GM23338 (cell line): ENCODE data around the gene USP8. TPM values are rescaled to one million over a fixed set of nuclear protein-coding genes. Genes with fewer than 3 reads are reported as not detected.

Source experiments
- ATAC-seq: fragments of 200-7000 bp; cut with Tn5 transposase; 3 replicates; pipeline ENCODE4 v1.9.1; 2020
- DNase-seq: peaks from one replicate; pipeline ENCODE4 v3.0.0-alpha.2; 2015; ENCODE audit warnings: low spot score
- H2AFZ ChIP-seq: fragments of 200-600 bp; sonication (generic); 2 replicates; pipeline ENCODE4 v1.8.0; 2016; ENCODE audit warnings: antibody characterized with exemption, mild to moderate bottlenecking, moderate library complexity
- H3F3A ChIP-seq: fragments of 200-600 bp; sonication (generic); replicated peaks from 2 replicates; pipeline ENCODE4 v1.8.0; 2017; ENCODE audit warnings: antibody characterized with exemption, mixed run types, low read depth
- H3K27ac ChIP-seq: fragments of 200-600 bp; sonication (generic); 2 replicates; pipeline ENCODE4 v1.6.1; 2016; ENCODE audit warnings: low read depth
- H3K27me3 ChIP-seq: fragments of 200-600 bp; sonication (generic); 2 replicates; pipeline ENCODE4 v1.8.0; 2016; ENCODE audit warnings: mild to moderate bottlenecking, mixed run types, moderate library complexity; ENCODE audit not compliant: insufficient read depth
- H3K36me3 ChIP-seq: fragments of 200-600 bp; sonication (generic); 2 replicates; pipeline ENCODE4 v1.8.0; 2016; ENCODE audit warnings: mild to moderate bottlenecking; ENCODE audit not compliant: insufficient read depth
- H3K4me1 ChIP-seq: fragments of 200-600 bp; sonication (generic); 2 replicates; pipeline ENCODE4 v1.8.0; 2016; ENCODE audit warnings: mild to moderate bottlenecking, moderate library complexity; ENCODE audit not compliant: insufficient read depth
- H3K4me2 ChIP-seq: fragments of 200-600 bp; sonication (generic); 2 replicates; pipeline ENCODE4 v1.7.1; 2017; ENCODE audit warnings: mixed run types
- H3K4me3 ChIP-seq: fragments of 200-600 bp; sonication (generic); 2 replicates; pipeline ENCODE4 v1.6.1; 2016; ENCODE audit warnings: mixed run types
- H3K79me2 ChIP-seq: fragments of 200-600 bp; sonication (generic); replicated peaks from 2 replicates; pipeline ENCODE4 v1.8.0; 2017; ENCODE audit warnings: mild to moderate bottlenecking; ENCODE audit not compliant: insufficient read depth
- H3K9me2 ChIP-seq: fragments of 200-600 bp; sonication (generic); 2 replicates; pipeline ENCODE4 v1.8.0; 2017; ENCODE audit not compliant: insufficient read depth
- H4K20me1 ChIP-seq: fragments of 200-600 bp; sonication (generic); replicated peaks from 2 replicates; pipeline ENCODE4 v1.8.0; 2017; ENCODE audit warnings: mild to moderate bottlenecking; ENCODE audit not compliant: insufficient read depth
- H3K27ac Mint-ChIP-seq: 2 replicates; pipeline ENCODE4 v1.8.0; 2020; ENCODE audit warnings: inconsistent platforms, mild to moderate bottlenecking, moderate library complexity, mixed read lengths
- H3K27me3 Mint-ChIP-seq: 3 replicates; pipeline ENCODE4 v1.8.0; 2022; ENCODE audit warnings: low read depth, mild to moderate bottlenecking, moderate library complexity, mixed read lengths, inconsistent platforms; ENCODE audit not compliant: insufficient read depth, poor library complexity
- H3K36me3 Mint-ChIP-seq: 3 replicates; pipeline ENCODE4 v1.8.0; 2021; ENCODE audit warnings: low read depth, mild to moderate bottlenecking, inconsistent platforms, moderate library complexity, mixed read lengths
- H3K4me1 Mint-ChIP-seq: 3 replicates; pipeline ENCODE4 v1.8.0; 2020; ENCODE audit warnings: mild to moderate bottlenecking, inconsistent platforms, mixed read lengths
- H3K4me3 Mint-ChIP-seq: 3 replicates; pipeline ENCODE4 v1.8.0; 2021; ENCODE audit warnings: moderate library complexity, mild to moderate bottlenecking, inconsistent platforms, mixed read lengths
- H3K9me3 Mint-ChIP-seq: 3 replicates; pipeline ENCODE4 v1.8.0; 2020; ENCODE audit warnings: moderate library complexity, mild to moderate bottlenecking, inconsistent platforms, mixed read lengths
- CREB1 ChIP-seq: fragments of 250-450 bp; sonication (Bioruptor Pico); IDR thresholded peaks from 2 replicates; pipeline ENCODE4 v1.5.0; 2020; ENCODE audit warnings: low read depth, mild to moderate bottlenecking, moderate library complexity
- CTCF ChIP-seq, 2 experiments: fragments of 200-600 bp in 1 of 2; sonication (generic) in 1 of 2; conservative IDR thresholded peaks; 2 replicates each; pipeline versions ENCODE4 v1.5.1 to v1.6.1; 2016 to 2017; ENCODE audit warnings: antibody characterized with exemption in 2 of 2, low read depth in 2 of 2, mild to moderate bottlenecking in 2 of 2, moderate library complexity in 1 of 2
- ETS1 ChIP-seq: IDR thresholded peaks from 2 replicates; pipeline ENCODE4 v1.6.1; 2016; ENCODE audit warnings: antibody characterized with exemption
- EZH2 ChIP-seq: fragments of 200-600 bp; sonication (generic); IDR thresholded peaks from one replicate; pipeline ENCODE4 v1.8.0; 2017; ENCODE audit warnings: antibody characterized with exemption, mild to moderate bottlenecking, low read depth; ENCODE audit not compliant: unreplicated experiment
- EZH2phosphoT487 ChIP-seq: fragments of 200-600 bp; sonication (generic); IDR thresholded peaks from one replicate; pipeline ENCODE4 v1.8.1; 2018; ENCODE audit warnings: antibody characterized with exemption; ENCODE audit not compliant: unreplicated experiment
- NANOG ChIP-seq: IDR thresholded peaks from 2 replicates; pipeline ENCODE4 v1.6.1; 2016; ENCODE audit warnings: antibody characterized with exemption, borderline replicate concordance
- POLR2AphosphoS5 ChIP-seq: IDR thresholded peaks from 2 replicates; pipeline ENCODE4 v1.6.1; 2016; ENCODE audit warnings: antibody characterized with exemption, low read depth
- REST ChIP-seq: IDR thresholded peaks from one replicate; pipeline ENCODE4 v1.6.1; 2018; ENCODE audit warnings: antibody characterized with exemption; ENCODE audit not compliant: unreplicated experiment
- STAT1 ChIP-seq: IDR thresholded peaks from one replicate; pipeline ENCODE4 v1.6.1; 2016; ENCODE audit warnings: antibody characterized with exemption; ENCODE audit not compliant: unreplicated experiment
- ZNF331 ChIP-seq: fragments of 250-450 bp; sonication (Bioruptor Pico); IDR thresholded peaks from 2 replicates; pipeline ENCODE4 v1.5.0; 2020; ENCODE audit warnings: low read depth, mild to moderate bottlenecking, moderate library complexity
- polyA plus RNA-seq: library from polyadenylated mRNA; unstranded; fragments of >200 nt; fragmentation: Nextera tagmentation; extraction: Ambion mirVana; gene quantifications from 2 replicates; pipeline ENCODE4 v1.2.1, GENCODE V29; 2016
- total RNA-seq: library from RNA; depleted of rRNA; stranded (reverse); fragments of >200 nt; shearing (Covaris generic); gene quantifications from 2 replicates; pipeline ENCODE4 v1.2.3, GENCODE V29; 2014

USP8 gene
- total and polyA plus RNA-seq, 2 experiments from 2014 or later = 64.8 to 68.6 TPM

- no peaks in the 10 kb centered on the region; the same call in 2 of the 3 replicates for H3K9me3 Mint-ChIP-seq
- ATAC-seq (no peak), DNase-seq (no peak)
- Histone ChIP-seq H3K27me3 (no peaks in the 10 kb centered on the region), H4K20me1 (no peaks in the 10 kb centered on the region), H3K4me2 (no peak overlapping the region), H2AFZ (no peak overlapping the region), H3K27ac (no peak overlapping the region), H3K4me3 (no peak overlapping the region), H3K79me2 (no peaks in the 10 kb centered on the region), H3K36me3 (no peaks in the 10 kb centered on the region), H3F3A (no peaks in the 10 kb centered on the region), H3K4me1 (no peaks in the 10 kb centered on the region), H3K9me2 (no peaks in the 10 kb centered on the region)
- H3K27me3 Mint-ChIP-seq = peaks cover 5% of the 10 kb centered on the region
- peaks cover 4% of the 10 kb centered on the region; the same call in 2 of the 3 replicates for H3K4me1 Mint-ChIP-seq
- TF ChIP-seq EZH2phosphoT487 (no peak), CREB1 (CRISPR knock-in tag) (no peak), STAT1 (no peak), EZH2 (no peak), NANOG (no peak), ETS1 (no peak), CTCF (conservative IDR thresholded peaks at IDR 0.05; ENCODE audit: low read depth in 2 of 2) (no peak), REST (no peak), ZNF331 (CRISPR knock-in tag) (no peak), POLR2AphosphoS5 (no peak)
- H3K4me3 Mint-ChIP-seq = no peak overlapping the region
- no peak overlapping the region for H3K27ac Mint-ChIP-seq
- H3K36me3 Mint-ChIP-seq = no peaks in the 10 kb centered on the region
These were observed 128.0 kb downstream of the USP8 start for GRCh38 chr15:50552238-50552637.
